ENCODE data around the gene DCLK1. TPM values are rescaled to one million over a fixed set of nuclear protein-coding genes. Genes with fewer than 3 reads are reported as not detected.

Gene DCLK1
- total RNA-seq, 1 donor from 2014 or later: 7.9 TPM

- no peaks in the 10 kb centered on the region for H3K9me3 Mint-ChIP-seq (ENCODE audit: low read depth)
- H3K27ac Mint-ChIP-seq (ENCODE audit: unreplicated experiment): no peak overlapping the region
- no peaks in the 10 kb centered on the region for H3K27me3 Mint-ChIP-seq (ENCODE audit: low read depth)
- no peak for DNase-seq (ENCODE audit: low spot score)
- H3K4me3 Mint-ChIP-seq (ENCODE audit: unreplicated experiment): no peak overlapping the region
- TF ChIP-seq, protein P1, sequence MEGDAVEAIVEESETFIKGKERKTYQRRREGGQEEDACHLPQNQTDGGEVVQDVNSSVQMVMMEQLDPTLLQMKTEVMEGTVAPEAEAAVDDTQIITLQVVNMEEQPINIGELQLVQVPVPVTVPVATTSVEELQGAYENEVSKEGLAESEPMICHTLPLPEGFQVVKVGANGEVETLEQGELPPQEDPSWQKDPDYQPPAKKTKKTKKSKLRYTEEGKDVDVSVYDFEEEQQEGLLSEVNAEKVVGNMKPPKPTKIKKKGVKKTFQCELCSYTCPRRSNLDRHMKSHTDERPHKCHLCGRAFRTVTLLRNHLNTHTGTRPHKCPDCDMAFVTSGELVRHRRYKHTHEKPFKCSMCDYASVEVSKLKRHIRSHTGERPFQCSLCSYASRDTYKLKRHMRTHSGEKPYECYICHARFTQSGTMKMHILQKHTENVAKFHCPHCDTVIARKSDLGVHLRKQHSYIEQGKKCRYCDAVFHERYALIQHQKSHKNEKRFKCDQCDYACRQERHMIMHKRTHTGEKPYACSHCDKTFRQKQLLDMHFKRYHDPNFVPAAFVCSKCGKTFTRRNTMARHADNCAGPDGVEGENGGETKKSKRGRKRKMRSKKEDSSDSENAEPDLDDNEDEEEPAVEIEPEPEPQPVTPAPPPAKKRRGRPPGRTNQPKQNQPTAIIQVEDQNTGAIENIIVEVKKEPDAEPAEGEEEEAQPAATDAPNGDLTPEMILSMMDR (IDR thresholded peaks at IDR 0.05): no peak
- H3K36me3 Mint-ChIP-seq (ENCODE audit: low read depth): no peaks in the 10 kb centered on the region
- peaks cover 21% of the 10 kb centered on the region for H3K4me1 Mint-ChIP-seq (ENCODE audit: low read depth)
These were observed 218.3 kb downstream of the DCLK1 start for GRCh38 chr13:35912841-35913240.

DNA sequence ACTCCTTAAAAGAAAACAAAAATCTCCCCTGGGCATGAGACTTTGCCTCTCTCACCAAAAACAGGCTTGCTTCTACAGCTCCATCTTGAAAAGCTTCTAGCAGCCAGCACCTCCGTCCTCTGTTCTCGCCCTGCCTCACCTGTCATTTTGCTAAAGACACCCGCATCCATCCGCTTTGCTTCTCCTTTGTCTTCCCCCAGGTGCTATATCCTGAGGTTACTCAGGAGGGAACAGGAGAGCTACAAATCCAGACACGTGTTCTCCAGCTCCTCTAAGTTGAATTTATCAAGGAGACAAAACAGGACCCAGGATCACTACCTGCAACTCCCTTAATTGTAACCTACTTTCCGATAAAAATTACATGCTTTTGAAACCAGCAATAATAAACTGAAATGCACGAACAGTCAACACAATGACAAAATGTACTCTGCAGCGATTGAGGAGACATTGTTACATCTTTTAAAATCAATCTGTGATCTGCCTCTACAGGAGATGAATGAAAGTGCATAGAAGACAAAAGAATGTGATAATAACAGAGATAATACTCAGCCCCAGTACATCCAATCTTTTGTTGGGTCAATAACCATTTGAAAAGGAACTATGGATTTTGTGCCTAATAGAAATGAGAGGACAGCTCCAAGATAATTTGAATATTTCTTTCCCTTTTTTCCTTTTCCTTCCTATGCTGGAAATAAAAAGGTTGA lies 221.2 kb downstream of the DCLK1 start:
- TF ChIP-seq, protein P1 (IDR thresholded peaks at IDR 0.05): peak; percentile 12
- no peak overlapping the region for H3K4me3 Mint-ChIP-seq (ENCODE audit: unreplicated experiment)
- no peaks in the 10 kb centered on the region for H3K27me3 Mint-ChIP-seq (ENCODE audit: low read depth)
- H3K27ac Mint-ChIP-seq (ENCODE audit: unreplicated experiment): no peak overlapping the region
- peaks cover 4% of the 10 kb centered on the region for H3K4me1 Mint-ChIP-seq (ENCODE audit: low read depth)
- H3K36me3 Mint-ChIP-seq (ENCODE audit: low read depth): no peaks in the 10 kb centered on the region
- DNase-seq (ENCODE audit: low spot score): no peak
- no peaks in the 10 kb centered on the region for H3K9me3 Mint-ChIP-seq (ENCODE audit: low read depth)

DNA sequence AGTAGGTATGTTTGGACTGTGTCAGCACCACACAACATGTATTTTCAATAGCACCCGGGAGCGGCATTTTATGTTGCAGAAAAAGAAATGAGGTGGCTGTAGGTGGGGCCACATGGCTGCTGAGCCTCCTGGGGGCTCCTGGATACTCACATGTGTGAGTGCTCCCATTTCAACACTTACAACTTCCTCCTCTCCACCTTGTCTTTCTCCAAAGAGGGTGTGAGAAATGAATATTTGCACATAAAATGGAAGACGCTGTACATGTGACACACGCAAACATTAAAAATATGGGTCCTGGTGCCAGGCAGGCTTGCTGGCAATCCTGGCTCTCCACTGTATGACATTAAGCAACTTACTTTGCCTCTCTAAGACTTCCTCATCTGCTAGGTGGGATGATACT lies 222.1 kb downstream of the DCLK1 start:
- no peaks in the 10 kb centered on the region for H3K27me3 Mint-ChIP-seq (ENCODE audit: low read depth)
- H3K9me3 Mint-ChIP-seq (ENCODE audit: low read depth): no peaks in the 10 kb centered on the region
- TF ChIP-seq, protein P1 (IDR thresholded peaks at IDR 0.05): no peak
- no peaks in the 10 kb centered on the region for H3K4me1 Mint-ChIP-seq (ENCODE audit: low read depth)
- no peak overlapping the region for H3K4me3 Mint-ChIP-seq (ENCODE audit: unreplicated experiment)
- no peak for DNase-seq (ENCODE audit: low spot score)
- H3K36me3 Mint-ChIP-seq (ENCODE audit: low read depth): no peaks in the 10 kb centered on the region
- H3K27ac Mint-ChIP-seq (ENCODE audit: unreplicated experiment): no peak overlapping the region

GRCh38 chr13:35908226-35908625 lies 223.0 kb downstream of the DCLK1 start:
- no peak for DNase-seq (ENCODE audit: low spot score)
- no peaks in the 10 kb centered on the region for H3K9me3 Mint-ChIP-seq (ENCODE audit: low read depth)
- no peaks in the 10 kb centered on the region for H3K4me1 Mint-ChIP-seq (ENCODE audit: low read depth)
- no peak overlapping the region for H3K4me3 Mint-ChIP-seq (ENCODE audit: unreplicated experiment)
- no peak overlapping the region for H3K27ac Mint-ChIP-seq (ENCODE audit: unreplicated experiment)
- no peaks in the 10 kb centered on the region for H3K36me3 Mint-ChIP-seq (ENCODE audit: low read depth)
- TF ChIP-seq, protein P1 (IDR thresholded peaks at IDR 0.05): no peak
- no peaks in the 10 kb centered on the region for H3K27me3 Mint-ChIP-seq (ENCODE audit: low read depth)

GRCh38 chr13:35906636-35907035 lies 224.5 kb downstream of the DCLK1 start:
- H3K9me3 Mint-ChIP-seq (ENCODE audit: low read depth): no peaks in the 10 kb centered on the region
- H3K27me3 Mint-ChIP-seq (ENCODE audit: low read depth): no peaks in the 10 kb centered on the region
- no peaks in the 10 kb centered on the region for H3K36me3 Mint-ChIP-seq (ENCODE audit: low read depth)
- H3K4me3 Mint-ChIP-seq (ENCODE audit: unreplicated experiment): no peak overlapping the region
- H3K4me1 Mint-ChIP-seq (ENCODE audit: low read depth): no peaks in the 10 kb centered on the region
- no peak for DNase-seq (ENCODE audit: low spot score)
- TF ChIP-seq, protein P1 (IDR thresholded peaks at IDR 0.05): no peak
- H3K27ac Mint-ChIP-seq (ENCODE audit: unreplicated experiment): no peak overlapping the region
